SK-N-SH (cell line): ENCODE results near the gene FAM217A. TPM values are rescaled to one million over a fixed set of nuclear protein-coding genes. Genes with fewer than 3 reads are reported as not detected.

Experiments
- CTCF ChIA-PET: fragments of 300-600, 350-600 bp; formaldehyde crosslinking; extraction: SDS; loops from one replicate; lab custom pipeline; 2021; lab: Yijun Ruan, JAX
- POLR2A ChIA-PET: fragments of 350-600 bp; sonication (Branson Sonifier 250); formaldehyde crosslinking; extraction: SDS; loops from one replicate; lab custom pipeline; 2020; ENCODE audit warnings: antibody characterized with exemption, inconsistent platforms; lab: Yijun Ruan, JAX
- DNase-seq: peaks from one replicate; pipeline ENCODE4 v3.0.0; 2012
- H2AFZ ChIP-seq: fragments of 200-600 bp; sonication (generic); 2 replicates; pipeline ENCODE4 v1.8.1; 2016; ENCODE audit warnings: antibody characterized with exemption, mild to moderate bottlenecking, low read depth
- H3F3A ChIP-seq: fragments of 200-600 bp; sonication (generic); replicated peaks from 2 replicates; pipeline ENCODE3; 2016; ENCODE audit warnings: antibody characterized with exemption, mild to moderate bottlenecking; ENCODE audit not compliant: insufficient read depth
- H3K27ac ChIP-seq, 2 experiments: fragments of 200-500 bp in 1 of 2; fragments of 200-600 bp in 1 of 2; sonication (Bioruptor generic) in 1 of 2; sonication (generic), shearing (Covaris generic) in 1 of 2; 2 replicates each; pipeline versions ENCODE4 v1.5.1 to v1.6.1; 2014 to 2016; ENCODE audit warnings: low read depth in 2 of 2, inconsistent platforms in 1 of 2, low read length in 1 of 2, mild to moderate bottlenecking in 1 of 2, mixed read lengths in 1 of 2
- H3K27me3 ChIP-seq: fragments of 200-600 bp; sonication (generic), shearing (Covaris generic); 2 replicates; pipeline ENCODE4 v1.6.1; 2016; ENCODE audit warnings: mixed run types; ENCODE audit not compliant: insufficient read depth
- H3K36me3 ChIP-seq, 2 experiments: fragments of 200-500 bp in 1 of 2; fragments of 200-600 bp in 1 of 2; sonication (Bioruptor generic) in 1 of 2; sonication (generic) in 1 of 2; replicated peaks in 1 of 2; 2 replicates each; pipeline versions ENCODE3 to v1.5.1; 2014 to 2016; ENCODE audit warnings: low read length in 1 of 2, mild to moderate bottlenecking in 1 of 2; ENCODE audit not compliant: insufficient read depth in 2 of 2, control insufficient read depth in 1 of 2
- H3K4me1 ChIP-seq, 2 experiments: fragments of 200-500 bp in 1 of 2; fragments of 200-600 bp in 1 of 2; sonication (Bioruptor generic) in 1 of 2; sonication (generic), shearing (Covaris generic) in 1 of 2; 2 replicates each; pipeline versions ENCODE4 v1.5.1 to v1.6.1; 2014 to 2016; ENCODE audit warnings: low read depth in 1 of 2, low read length in 1 of 2, mixed run types in 1 of 2; ENCODE audit not compliant: insufficient read depth in 2 of 2, control insufficient read depth in 1 of 2
- H3K4me2 ChIP-seq: fragments of 200-600 bp; sonication (generic), shearing (Covaris generic); 2 replicates; pipeline ENCODE4 v1.6.1; 2017; ENCODE audit warnings: mixed run types
- H3K4me3 ChIP-seq, 2 experiments: fragments of 200-500 bp in 1 of 2; fragments of 200-600 bp in 1 of 2; sonication (Bioruptor generic) in 1 of 2; sonication (generic), shearing (Covaris generic) in 1 of 2; 2 replicates each; pipeline versions ENCODE4 v1.5.1 to v1.8.1; 2014 to 2016; ENCODE audit warnings: low read depth in 2 of 2, inconsistent platforms in 1 of 2, low read length in 1 of 2, mild to moderate bottlenecking in 1 of 2, mixed read lengths in 1 of 2, moderate library complexity in 1 of 2
- H3K79me2 ChIP-seq: fragments of 200-600 bp; sonication (generic); 2 replicates; pipeline ENCODE4 v1.8.1; 2017; ENCODE audit warnings: mild to moderate bottlenecking; ENCODE audit not compliant: insufficient read depth
- H3K9ac ChIP-seq: fragments of 200-600 bp; sonication (generic); 2 replicates; pipeline ENCODE4 v1.6.1; 2017; ENCODE audit warnings: mixed run types
- H3K9me2 ChIP-seq: fragments of 200-600 bp; sonication (generic); 2 replicates; pipeline ENCODE4 v1.6.1; 2017; ENCODE audit warnings: mixed run types
- H3K9me3 ChIP-seq: fragments of 200-600 bp; sonication (generic); 2 replicates; pipeline ENCODE4 v1.6.1; 2017; ENCODE audit warnings: mixed run types, mild to moderate bottlenecking, moderate library complexity
- H4K20me1 ChIP-seq: fragments of 200-600 bp; sonication (generic); 2 replicates; pipeline ENCODE4 v1.6.1; 2017; ENCODE audit warnings: mild to moderate bottlenecking, mixed run types; ENCODE audit not compliant: insufficient read depth
- CHD2 ChIP-seq: fragments of 150-350 bp; IDR thresholded peaks from 2 replicates; pipeline ENCODE4 v1.6.1; 2018; ENCODE audit warnings: low read length; ENCODE audit not compliant: partially characterized antibody
- ELF1 ChIP-seq: IDR thresholded peaks from 2 replicates; pipeline ENCODE4 v1.4.0; 2012
- EZH2phosphoT487 ChIP-seq: fragments of 200-600 bp; sonication (generic); IDR thresholded peaks from 2 replicates; pipeline ENCODE4 v1.6.1; 2017; ENCODE audit warnings: low read depth, mixed run types, mild to moderate bottlenecking, antibody characterized with exemption, moderate library complexity, borderline replicate concordance
- GABPA ChIP-seq: IDR thresholded peaks from 2 replicates; pipeline ENCODE4 v1.4.0; 2012; ENCODE audit warnings: low read depth, mild to moderate bottlenecking
- GATA2 ChIP-seq: sonication (generic); formaldehyde crosslinking; IDR thresholded peaks from 2 replicates; pipeline ENCODE4 v1.5.0; 2020; ENCODE audit warnings: mild to moderate bottlenecking, missing genetic modification reagents
- JUND ChIP-seq: IDR thresholded peaks from 2 replicates; pipeline ENCODE4 v1.4.0; 2012
- MXI1 ChIP-seq: IDR thresholded peaks from 2 replicates; pipeline ENCODE4 v1.6.1; 2012; ENCODE audit warnings: mild to moderate bottlenecking, low read depth, low read length, improper control_type of control experiment
- NRF1 ChIP-seq: IDR thresholded peaks from 2 replicates; pipeline ENCODE4 v1.6.1; 2012; ENCODE audit warnings: low read depth, mild to moderate bottlenecking, low read length
- POLR2AphosphoS5 ChIP-seq: IDR thresholded peaks from 2 replicates; pipeline ENCODE4 v1.6.1; 2012; ENCODE audit warnings: low read depth, low read length
- RAD21 ChIP-seq: IDR thresholded peaks from 2 replicates; pipeline ENCODE4 v1.6.1; 2012; ENCODE audit warnings: mild to moderate bottlenecking, low read length
- RCOR1 ChIP-seq: fragments of 150-350 bp; IDR thresholded peaks from 2 replicates; pipeline ENCODE4 v1.6.1; 2017; ENCODE audit warnings: antibody characterized with exemption, low read length
- RFX5 ChIP-seq: IDR thresholded peaks from 2 replicates; pipeline ENCODE4 v1.6.1; 2012; ENCODE audit warnings: mild to moderate bottlenecking, improper control_type of control experiment, low read length
- TAF1 ChIP-seq: IDR thresholded peaks from 2 replicates; pipeline ENCODE4 v1.6.1; 2012; ENCODE audit warnings: low read depth, mild to moderate bottlenecking, low read length, moderate library complexity, borderline replicate concordance
- TCF12 ChIP-seq: IDR thresholded peaks from 2 replicates; pipeline ENCODE4 v1.4.0; 2012
- TEAD4 ChIP-seq: IDR thresholded peaks from 2 replicates; pipeline ENCODE4 v1.4.0; 2012; ENCODE audit warnings: mild to moderate bottlenecking, borderline replicate concordance; ENCODE audit not compliant: insufficient read depth
- WGBS: methylation state at CpG from one replicate; pipeline ENCODE4 v1.1.6; 2017; ENCODE audit warnings: low lambda C conversion rate; 5-methylcytosine and 5-hydroxymethylcytosine counted together
- polyA plus RNA-seq, 3 experiments: library from polyadenylated mRNA; depleted of rRNA; stranded (reverse); fragments of >200 nt; gene quantifications; 2 replicates each; pipeline ENCODE4 v1.2.3, GENCODE V29; 2012
- TF ChIP-seq, protein P1 (sequence below): fragments of 150-350 bp; IDR thresholded peaks from 2 replicates; pipeline ENCODE4 v1.6.1; 2016; ENCODE audit warnings: mild to moderate bottlenecking, low read depth, low read length
- TF ChIP-seq, protein P2 (sequence below): fragments of 150-350 bp; IDR thresholded peaks from 2 replicates; pipeline ENCODE4 v1.6.1; 2017; ENCODE audit warnings: antibody characterized with exemption, low read length, low read depth, borderline replicate concordance
- TF ChIP-seq, protein P3 (sequence below): IDR thresholded peaks from 2 replicates; pipeline ENCODE4 v1.4.0; 2012; ENCODE audit warnings: low read depth, borderline replicate concordance
- TF ChIP-seq, protein P4 (sequence below): IDR thresholded peaks from 2 replicates; pipeline ENCODE4 v1.4.0; 2012; ENCODE audit warnings: low read depth
- TF ChIP-seq, protein P5 (sequence below): IDR thresholded peaks from 2 replicates; pipeline ENCODE4; 2012

FAM217A gene
- polyA plus RNA-seq, 1 of the 3 experiments (the other 2 are of a cell fraction): not detected

DNA sequence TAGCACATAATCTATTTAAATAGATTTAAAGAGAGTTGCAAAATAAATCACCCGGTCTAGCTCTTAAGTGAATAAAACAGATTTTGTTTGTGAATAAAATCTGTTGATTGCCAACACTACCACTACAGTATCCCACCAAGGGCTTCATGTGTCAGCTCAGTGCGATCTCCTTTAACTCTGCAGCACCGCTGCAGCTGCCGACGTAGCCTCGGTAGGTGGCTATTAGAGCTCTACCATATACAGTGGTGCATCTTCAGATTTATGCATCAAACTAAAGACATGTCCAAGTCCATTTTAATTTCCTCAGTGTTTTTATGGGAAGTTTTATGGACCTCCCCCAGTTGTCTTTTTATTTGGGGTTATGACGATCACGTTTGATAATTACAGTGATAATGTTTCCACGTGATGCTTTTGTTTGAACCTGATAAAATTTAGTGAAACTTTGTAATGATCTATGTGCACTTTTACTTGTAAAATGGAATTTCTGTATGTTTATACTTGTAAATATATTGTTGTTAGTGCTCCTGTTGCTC is 29.7 kb upstream of the FAM217A start:
- Histone ChIP-seq H3K9me2 (peaks cover 6% of the 10 kb centered on the region; the same call in 1 of the 2 replicates), H3K27me3 (no peaks in the 10 kb centered on the region), H2AFZ (no peak overlapping the region), H3K27ac (no peak overlapping the region), H4K20me1 (no peaks in the 10 kb centered on the region), H3K9me3 (no peaks in the 10 kb centered on the region), H3F3A (no peaks in the 10 kb centered on the region), H3K4me1 (no peaks in the 10 kb centered on the region), H3K9ac (no peak overlapping the region), H3K4me3 (no peak overlapping the region), H3K4me2 (no peak overlapping the region), H3K79me2 (no peaks in the 10 kb centered on the region), H3K36me3 (no peaks in the 10 kb centered on the region)
- POLR2A ChIA-PET: no interaction called here
- WGBS: 61% methylated on average over 9 of the region's 9 CpGs
- DNase-seq: no peak
- TF ChIP-seq TCF12: no peak
- no peak for TF ChIP-seq CHD2
- no peak for TF ChIP-seq POLR2AphosphoS5
- no peak for TF ChIP-seq GATA2
- TF ChIP-seq, protein P1, sequence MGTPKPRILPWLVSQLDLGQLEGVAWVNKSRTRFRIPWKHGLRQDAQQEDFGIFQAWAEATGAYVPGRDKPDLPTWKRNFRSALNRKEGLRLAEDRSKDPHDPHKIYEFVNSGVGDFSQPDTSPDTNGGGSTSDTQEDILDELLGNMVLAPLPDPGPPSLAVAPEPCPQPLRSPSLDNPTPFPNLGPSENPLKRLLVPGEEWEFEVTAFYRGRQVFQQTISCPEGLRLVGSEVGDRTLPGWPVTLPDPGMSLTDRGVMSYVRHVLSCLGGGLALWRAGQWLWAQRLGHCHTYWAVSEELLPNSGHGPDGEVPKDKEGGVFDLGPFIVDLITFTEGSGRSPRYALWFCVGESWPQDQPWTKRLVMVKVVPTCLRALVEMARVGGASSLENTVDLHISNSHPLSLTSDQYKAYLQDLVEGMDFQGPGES: no peak
- no peak for TF ChIP-seq RAD21
- TF ChIP-seq MXI1: no peak
- no peak for TF ChIP-seq RFX5
- TF ChIP-seq ELF1: no peak
- no peak for TF ChIP-seq NRF1
- TF ChIP-seq, protein P2, sequence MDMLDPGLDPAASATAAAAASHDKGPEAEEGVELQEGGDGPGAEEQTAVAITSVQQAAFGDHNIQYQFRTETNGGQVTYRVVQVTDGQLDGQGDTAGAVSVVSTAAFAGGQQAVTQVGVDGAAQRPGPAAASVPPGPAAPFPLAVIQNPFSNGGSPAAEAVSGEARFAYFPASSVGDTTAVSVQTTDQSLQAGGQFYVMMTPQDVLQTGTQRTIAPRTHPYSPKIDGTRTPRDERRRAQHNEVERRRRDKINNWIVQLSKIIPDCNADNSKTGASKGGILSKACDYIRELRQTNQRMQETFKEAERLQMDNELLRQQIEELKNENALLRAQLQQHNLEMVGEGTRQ: no peak
- TF ChIP-seq EZH2phosphoT487: no peak
- TF ChIP-seq TEAD4: no peak
- no peak for TF ChIP-seq GABPA
- TF ChIP-seq RCOR1: no peak
- CTCF ChIA-PET: interaction anchor here (0.6 to 0.8 kb wide), 2 partner anchors 15 to 17 kb away, joined by 3 to 4 read pairs; no protein-coding TSS in a partner anchor

DNA sequence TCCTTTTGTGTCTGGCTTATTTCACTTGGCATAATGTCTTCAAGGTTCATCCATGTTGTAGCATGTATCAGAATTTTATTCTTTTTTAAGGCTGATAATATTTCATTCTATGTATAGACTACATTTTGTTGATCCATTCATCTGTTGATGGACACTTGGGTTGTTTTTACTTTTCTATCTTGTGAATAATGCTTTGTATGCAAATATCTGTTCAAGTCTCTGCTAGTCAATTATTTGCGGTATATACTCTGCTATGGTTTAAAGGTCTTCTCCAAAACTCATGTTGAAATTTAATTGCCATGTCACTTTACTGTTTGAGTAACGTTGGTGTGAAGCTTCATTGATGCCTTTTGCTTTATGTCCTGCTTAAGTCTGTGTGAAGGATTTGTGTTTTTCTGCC is 28.9 kb upstream of the FAM217A start:
- TF ChIP-seq, protein P3, sequence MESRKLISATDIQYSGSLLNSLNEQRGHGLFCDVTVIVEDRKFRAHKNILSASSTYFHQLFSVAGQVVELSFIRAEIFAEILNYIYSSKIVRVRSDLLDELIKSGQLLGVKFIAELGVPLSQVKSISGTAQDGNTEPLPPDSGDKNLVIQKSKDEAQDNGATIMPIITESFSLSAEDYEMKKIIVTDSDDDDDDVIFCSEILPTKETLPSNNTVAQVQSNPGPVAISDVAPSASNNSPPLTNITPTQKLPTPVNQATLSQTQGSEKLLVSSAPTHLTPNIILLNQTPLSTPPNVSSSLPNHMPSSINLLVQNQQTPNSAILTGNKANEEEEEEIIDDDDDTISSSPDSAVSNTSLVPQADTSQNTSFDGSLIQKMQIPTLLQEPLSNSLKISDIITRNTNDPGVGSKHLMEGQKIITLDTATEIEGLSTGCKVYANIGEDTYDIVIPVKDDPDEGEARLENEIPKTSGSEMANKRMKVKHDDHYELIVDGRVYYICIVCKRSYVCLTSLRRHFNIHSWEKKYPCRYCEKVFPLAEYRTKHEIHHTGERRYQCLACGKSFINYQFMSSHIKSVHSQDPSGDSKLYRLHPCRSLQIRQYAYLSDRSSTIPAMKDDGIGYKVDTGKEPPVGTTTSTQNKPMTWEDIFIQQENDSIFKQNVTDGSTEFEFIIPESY: no peak
- TF ChIP-seq, protein P4, sequence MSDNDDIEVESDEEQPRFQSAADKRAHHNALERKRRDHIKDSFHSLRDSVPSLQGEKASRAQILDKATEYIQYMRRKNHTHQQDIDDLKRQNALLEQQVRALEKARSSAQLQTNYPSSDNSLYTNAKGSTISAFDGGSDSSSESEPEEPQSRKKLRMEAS: no peak
- TF ChIP-seq TAF1 (no peak), RFX5 (no peak), TEAD4 (no peak), GABPA (no peak), GATA2 (no peak), CHD2 (no peak), RCOR1 (no peak), JUND (no peak), ELF1 (no peak)
- TF ChIP-seq, protein P5, sequence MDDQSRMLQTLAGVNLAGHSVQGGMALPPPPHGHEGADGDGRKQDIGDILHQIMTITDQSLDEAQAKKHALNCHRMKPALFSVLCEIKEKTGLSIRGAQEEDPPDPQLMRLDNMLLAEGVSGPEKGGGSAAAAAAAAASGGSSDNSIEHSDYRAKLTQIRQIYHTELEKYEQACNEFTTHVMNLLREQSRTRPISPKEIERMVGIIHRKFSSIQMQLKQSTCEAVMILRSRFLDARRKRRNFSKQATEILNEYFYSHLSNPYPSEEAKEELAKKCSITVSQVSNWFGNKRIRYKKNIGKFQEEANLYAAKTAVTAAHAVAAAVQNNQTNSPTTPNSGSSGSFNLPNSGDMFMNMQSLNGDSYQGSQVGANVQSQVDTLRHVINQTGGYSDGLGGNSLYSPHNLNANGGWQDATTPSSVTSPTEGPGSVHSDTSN: no peak
- TF ChIP-seq, protein P1: no peak
- Histone ChIP-seq H3K4me1 (peaks cover 0 to under 1% of the 10 kb centered on the region in 2 experiments; a peak in 1 of 4 replicates), H3K27ac (no peak overlapping the region), H3K4me3 (no peak overlapping the region), H3K9me2 (peaks cover 6% of the 10 kb centered on the region; the same call in 1 of the 2 replicates), H3K4me2 (no peak overlapping the region), H3K9me3 (no peaks in the 10 kb centered on the region), H3K36me3 (no peaks in the 10 kb centered on the region), H4K20me1 (no peaks in the 10 kb centered on the region), H3F3A (no peaks in the 10 kb centered on the region), H3K9ac (no peak overlapping the region), H3K27me3 (no peaks in the 10 kb centered on the region), H3K79me2 (no peaks in the 10 kb centered on the region), H2AFZ (no peak overlapping the region; the same call in 1 of the 2 replicates)
- POLR2A ChIA-PET: no interaction called here
- DNase-seq: no peak
- CTCF ChIA-PET: interaction anchor here (0.8 kb wide), 1 partner anchor 18 kb away, joined by 4 read pairs; no protein-coding TSS in a partner anchor
- 88% methylated on average over 2 of the region's 2 CpGs for WGBS
